Measurements from ENCODE around the gene CYP26B1.
"Not testable (repeated sequence)": the region's sequence is repeated elsewhere in the genome, so short reads cannot be mapped to it uniquely, and the experiment has no call there.

Gene CYP26B1

DNA sequence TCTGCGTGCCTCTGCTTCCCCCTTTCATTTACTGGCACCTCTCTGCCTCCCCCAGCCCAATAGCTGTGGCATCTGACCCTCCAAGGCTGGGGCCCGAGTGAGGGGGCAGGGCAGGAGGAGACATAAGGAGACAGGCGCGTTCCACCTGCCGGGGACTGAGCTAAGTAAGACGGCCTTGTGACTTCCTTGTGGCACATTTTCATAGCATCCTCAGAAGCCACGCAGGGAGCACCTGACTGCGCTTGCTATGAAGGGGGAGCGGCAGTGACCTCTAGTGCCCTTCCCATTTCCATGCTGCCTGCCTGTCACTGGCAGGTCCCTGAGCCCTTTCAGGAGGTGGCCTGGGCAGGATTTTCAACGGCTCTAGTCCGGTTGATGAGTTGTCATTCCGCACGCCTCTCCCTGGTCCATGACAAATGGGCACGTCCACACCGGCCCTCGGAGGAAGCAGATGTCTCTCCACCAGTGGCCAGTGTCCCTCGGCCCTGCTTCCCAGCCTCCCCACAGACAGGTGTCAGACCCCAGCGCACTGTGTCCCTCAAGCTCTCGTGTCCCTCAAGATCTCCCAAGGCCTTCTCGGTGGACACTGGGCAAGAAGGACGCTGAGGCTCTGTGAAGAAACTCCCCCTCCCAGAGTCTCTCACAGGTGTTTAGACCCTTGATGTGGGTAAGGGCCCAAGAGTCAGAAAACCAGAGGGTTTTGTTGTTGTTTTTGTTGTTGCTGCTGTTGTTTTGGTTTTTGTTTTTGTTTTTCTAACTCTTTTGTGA is 42.7 kb downstream of the CYP26B1 start:
- DNase-seq: peak; percentile 25 to 59

- no peak for DNase-seq
Observed at GRCh38 chr2:72103690-72104089, 44.0 kb downstream of the CYP26B1 start.

- DNase-seq: no peak
Observed at GRCh38 chr2:72103161-72103560, 44.5 kb downstream of the CYP26B1 start.

DNA sequence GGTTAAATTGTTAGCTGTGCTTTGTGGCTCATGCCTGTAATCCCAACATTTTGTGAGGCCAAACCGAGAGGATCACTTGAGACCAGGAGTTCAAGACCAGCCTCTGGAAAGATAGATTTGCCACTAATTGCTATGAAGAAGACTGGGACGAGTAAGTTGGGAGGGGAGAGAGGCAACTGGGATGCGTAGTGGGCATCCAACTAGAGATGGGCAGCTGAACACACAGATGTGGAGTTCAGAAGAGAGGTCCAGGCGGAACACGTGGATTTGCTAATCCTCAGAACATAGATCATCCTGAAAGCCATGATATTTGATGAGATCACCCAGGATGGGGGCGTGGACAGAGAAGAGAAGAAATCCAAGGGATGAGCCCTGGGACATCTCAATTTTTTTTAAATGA is 48.7 kb downstream of the CYP26B1 start:
- no peak for DNase-seq

DNA sequence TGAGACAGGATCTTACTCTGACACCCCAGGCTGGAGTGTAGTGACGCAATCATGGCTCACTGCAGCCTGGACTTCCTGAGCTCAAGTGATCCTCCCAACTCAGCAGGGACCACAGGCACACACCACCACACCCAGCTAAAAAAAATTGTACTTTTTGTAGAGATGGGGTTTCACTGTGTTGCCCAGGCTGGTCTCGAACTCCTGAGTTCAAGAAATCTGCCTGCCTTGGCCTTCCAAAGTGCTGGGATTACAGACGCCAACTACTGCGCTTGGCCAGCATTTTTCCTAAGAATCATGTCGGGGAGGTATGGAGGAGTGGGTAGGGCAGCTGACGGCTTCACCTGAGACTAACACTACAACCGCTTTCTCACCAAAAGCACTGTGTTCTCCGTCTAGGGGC is 50.4 kb downstream of the CYP26B1 start:
- no peak for DNase-seq

DNA sequence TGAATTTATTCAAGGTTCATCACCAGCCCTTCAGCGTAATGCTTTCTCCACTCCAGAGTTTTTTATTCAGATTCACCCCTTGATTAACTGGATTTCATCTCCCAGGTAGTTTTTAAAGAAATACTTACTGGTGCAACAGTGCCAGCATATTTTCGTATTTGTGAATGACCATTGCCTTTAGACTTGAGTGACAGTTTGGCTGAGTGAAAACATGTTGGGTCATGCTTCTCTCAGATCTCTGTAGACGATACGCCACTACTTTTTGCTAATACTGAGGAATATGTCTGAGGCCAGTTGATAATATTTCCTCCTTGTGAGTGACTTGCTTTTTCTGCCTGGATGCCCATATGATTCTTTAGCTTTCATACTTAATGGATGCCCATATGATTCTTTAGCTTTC is 51.5 kb downstream of the CYP26B1 start:
- DNase-seq: no peak

- peak; percentile 63 to 74 for DNase-seq
Observed at GRCh38 chr2:72095364-72095763, 52.3 kb downstream of the CYP26B1 start.

GRCh38 chr2:72094701-72095100 is 53.0 kb downstream of the CYP26B1 start:
- DNase-seq: no peak

DNA sequence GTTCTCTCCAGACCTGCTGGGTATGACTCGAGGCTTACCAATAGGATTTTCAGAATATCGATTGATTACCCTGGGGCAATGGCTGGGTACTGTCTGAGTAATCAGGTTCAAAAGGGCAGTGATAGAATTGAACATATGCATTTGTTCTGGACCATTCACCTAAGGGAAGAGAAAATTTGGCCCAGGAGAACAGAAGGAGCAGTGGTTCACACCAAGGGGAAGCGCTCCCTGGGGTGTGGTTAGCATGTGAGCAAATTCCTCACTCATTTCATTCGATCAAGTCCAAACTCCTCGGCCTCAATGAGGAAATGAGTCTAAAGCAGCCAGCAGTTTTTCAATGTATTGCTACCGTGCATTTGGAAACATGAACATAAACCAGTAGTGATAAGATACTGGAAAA is 55.6 kb downstream of the CYP26B1 start:
- no peak for DNase-seq

DNA sequence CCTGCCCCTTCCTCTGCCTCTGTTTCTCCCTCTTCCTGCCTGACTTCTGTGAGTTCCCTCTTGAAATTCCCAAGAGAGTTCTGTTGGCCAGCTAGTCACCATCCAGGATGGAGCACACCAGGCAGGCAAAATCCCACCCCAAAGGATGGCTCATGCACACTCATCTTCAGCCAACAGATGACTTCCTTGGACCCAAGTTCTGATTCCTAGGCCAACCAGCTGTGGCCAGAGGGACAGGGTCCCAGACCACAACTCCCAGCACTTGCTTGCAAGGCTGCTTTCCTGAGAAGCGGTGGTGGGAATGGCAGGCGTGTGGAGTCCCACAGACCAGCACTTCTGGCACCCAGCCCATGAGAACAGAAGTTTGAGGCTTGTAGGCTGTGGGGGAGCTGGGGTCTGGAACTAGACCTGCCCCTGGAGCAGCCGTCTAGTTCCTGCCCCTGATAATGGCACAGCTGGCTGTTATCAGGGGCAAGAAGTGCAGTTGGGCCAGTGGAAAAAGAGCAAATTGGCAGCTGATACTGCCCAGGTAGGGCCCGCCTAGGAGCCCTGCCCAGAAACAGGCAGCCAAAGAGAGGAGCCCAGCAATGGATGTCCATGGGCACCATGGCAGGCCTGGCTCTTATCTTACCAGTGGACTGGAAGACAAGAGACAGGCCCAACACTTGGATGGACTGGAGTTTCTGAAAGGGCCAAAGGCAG is 56.7 kb downstream of the CYP26B1 start:
- DNase-seq: no peak

GRCh38 chr2:72090271-72090720 is 57.4 kb downstream of the CYP26B1 start:
- DNase-seq: no peak

DNA sequence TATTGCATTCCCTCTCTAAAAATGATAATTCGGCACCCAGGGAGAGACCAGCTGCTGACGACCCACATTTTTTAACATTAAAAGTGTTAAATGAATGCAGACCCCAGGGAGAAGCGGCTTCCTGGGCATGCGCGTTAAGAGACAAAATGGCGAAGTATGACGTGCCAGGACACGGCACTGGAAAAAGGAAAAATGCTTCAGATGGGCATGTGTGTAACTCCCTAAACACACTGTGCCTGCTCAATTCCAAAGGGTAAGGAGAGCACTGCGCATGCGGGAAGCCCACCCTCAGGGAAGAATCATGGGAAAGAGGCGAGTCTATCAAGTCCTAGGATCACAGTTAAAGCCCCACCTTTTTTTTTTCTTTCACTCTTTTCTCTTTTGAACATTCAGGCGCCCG is 58.1 kb downstream of the CYP26B1 start:
- no peak for DNase-seq

DNA sequence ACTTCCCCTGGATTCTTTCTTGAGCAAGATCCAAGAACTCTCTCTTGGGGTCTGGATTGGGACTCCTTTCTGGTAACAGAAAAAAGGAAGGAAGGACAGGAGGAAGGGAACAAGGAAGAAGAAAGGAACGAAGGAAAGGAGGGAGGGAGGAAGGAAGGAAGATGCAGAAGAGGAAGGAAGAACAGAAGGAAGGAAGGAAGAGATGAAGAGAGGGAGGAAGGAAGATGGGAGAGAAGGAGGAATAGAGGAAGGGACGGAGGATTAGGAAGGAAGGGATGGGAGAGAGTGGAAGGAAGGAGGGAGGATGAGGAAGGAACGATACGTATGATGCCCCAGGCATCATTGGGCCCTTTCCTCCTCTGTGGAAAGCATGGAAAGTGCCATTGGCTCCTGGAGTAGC is 58.6 kb downstream of the CYP26B1 start:
- DNase-seq: no peak

DNA sequence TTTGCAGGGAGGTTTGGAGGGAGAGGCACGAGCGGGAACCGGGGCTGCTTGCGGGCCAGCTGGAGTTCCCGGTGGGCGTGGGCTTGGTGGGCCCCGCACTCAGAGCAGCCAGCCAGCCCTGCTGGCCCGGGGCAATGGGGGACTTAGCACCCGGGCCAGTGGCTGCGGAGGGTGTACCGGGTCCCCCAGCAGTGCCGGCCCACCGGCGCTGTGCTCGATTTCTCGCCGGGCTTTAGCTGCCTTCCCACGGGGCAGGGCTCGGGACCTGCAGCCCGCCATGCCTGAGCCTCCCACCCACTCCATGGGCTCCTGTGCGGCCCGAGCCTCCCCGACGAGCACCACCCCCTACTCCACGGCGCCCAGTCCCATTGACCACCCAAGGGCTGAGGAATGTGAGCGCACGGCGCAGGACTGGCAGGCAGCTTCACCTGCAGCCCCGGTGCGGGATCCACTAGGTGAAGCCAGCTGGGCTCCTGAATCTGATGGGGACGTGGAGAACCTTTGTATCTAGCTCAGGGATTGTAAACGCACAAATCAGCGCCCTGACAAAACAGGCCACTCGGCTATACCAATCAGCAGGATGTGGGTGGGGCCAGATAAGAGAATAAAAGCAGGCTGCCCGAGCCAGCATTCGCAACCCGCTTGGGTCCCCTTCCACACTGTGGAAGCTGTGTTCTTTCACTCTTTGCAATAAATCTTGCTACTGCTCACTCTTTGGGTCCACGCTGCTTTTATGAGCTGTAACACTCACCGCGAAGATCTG is 60.6 kb downstream of the CYP26B1 start:
- DNase-seq: not testable (repeated sequence)

GRCh38 chr2:72085513-72085912 is 62.1 kb downstream of the CYP26B1 start:
- no peak for DNase-seq

DNA sequence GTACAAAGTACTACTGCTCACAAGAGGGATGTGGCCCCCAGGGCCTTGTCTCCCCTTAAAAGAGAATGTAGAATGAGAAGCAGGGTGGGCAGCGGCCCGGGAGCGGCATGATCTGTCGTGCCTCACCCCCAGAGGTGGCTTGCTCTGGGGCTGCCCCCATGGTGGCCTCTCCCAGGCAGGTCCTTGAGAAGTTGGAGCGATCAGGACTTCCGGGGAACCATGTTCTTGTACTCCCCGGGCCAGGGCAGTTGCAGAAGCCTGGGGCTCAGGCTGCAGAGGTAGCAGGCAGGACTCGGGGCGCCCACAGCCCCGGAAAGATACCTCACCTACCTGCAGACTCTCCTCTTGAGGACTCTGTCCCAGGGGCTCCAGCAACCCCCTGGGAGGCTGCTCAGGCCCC is 62.6 kb downstream of the CYP26B1 start:
- DNase-seq: no peak

DNA sequence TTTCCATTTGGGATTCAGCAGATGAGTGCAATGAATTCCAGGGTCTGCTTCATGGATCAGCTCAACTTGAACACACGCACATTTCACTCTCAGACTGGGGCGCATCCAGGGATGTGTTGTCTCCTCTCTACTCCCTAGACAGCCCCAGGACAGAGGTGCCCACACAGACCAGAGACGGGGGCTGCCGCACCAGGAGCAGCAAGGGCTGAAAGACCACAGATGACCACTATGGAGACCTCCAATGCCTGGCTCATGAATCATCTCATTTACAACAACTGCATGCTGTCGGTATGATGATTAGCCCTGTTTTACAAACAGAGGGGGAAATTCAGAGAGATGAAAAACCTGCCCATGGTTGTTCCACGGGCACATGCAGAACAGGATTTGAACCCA is 63.1 kb downstream of the CYP26B1 start:
- DNase-seq: no peak

DNA sequence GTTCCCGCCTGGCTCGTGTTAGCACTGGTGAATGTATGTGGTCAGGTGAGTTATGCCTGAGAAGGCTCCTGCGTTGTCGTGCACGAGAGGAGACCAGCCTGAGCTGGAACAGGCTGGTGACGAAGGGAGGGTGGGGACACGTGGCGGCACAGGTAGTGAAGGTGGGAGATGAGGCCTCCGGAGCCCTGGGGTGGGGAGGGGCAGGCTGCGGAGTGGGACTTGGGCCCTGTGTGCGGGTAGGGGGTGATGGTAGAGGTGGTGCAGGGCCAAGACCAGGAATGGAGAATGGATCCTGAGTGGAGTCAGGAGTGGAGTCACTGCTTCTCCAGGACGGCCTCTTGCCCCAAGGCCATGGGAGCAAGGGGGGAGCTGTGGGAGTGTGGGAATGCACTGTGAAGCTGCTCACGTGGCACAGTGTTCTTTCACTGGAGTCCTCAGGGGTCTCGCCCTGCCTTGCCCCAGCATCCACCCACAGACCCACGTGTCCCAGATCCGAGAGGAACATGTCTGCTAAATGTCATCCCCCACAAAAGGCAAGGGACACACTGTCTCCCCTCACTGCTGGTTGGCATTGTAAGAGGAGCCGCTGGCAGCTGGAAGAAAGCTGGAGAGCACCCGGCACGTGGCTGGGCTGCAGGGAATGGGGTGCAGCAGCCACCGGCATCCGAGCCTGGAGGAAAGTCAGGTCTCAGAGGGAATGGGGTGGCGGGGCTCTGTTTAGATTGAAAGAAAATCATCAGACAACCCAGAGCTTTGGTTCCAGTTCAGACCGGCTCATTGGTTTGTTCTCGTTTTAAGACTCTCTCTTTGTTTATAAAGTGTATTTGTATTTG is 63.7 kb downstream of the CYP26B1 start:
- no peak for DNase-seq

DNA sequence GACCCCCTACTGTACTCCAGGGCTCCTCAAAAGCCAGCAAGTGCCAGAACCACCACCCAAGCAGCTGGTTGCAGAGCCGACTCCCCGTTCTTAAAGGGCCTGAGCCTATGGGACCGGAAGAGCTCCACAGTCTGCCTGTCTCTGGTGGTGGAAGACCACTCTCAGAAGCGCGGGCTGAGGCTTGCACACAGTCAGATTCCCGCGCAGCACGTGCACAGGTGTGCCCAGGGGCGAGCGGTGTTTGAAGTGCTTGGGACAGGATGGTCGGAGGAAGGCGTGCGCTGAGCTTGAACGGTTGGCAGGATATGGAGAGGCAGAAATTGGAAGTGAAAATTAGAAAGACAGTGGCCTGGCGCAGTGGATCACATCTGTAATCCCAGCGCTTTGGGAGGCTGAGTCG is 64.8 kb downstream of the CYP26B1 start:
- DNase-seq: no peak

- no peak for DNase-seq
Observed at GRCh38 chr2:72082021-72082601, 65.6 kb downstream of the CYP26B1 start.

- DNase-seq: no peak
Observed at GRCh38 chr2:72081451-72081850, 66.2 kb downstream of the CYP26B1 start.

All from SHP77 (cell line).